ENCODE data around the gene COG1.

Gene COG1

DNA sequence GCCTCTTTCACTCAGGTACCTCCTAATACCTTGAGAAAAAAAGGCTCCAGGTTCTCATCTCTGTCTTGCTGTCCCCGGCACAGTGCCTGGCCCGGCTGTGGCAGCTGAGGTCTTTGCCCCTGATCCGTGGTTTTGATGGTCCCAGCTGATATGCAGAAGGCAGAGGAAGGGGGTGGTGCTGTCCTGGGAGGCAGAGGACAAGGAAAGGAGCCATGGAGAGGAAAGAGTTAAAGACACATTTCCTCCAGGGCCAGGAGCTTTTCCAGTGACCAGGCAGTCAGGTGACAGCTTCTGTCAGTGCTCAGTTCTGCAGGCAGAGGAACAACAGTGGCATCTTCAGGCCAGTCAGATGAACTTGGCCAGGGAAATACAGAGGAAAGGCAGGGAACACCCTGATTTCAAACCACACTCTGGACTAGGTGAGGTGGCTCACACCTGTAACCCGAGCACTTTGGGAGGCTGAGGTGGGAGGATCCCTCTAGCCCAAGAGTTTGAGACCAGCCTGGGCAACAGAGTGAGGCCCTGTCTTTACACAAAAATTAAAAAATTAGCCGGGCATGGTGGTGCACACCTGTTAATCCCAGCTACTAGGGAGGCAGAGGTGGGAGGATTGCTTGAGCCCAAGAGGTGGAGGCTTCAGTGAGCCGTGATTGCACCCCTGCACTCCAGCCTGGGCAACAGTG is 3.3 kb upstream of the COG1 start:
- H3K27me3 ChIP-seq (ENCODE audit: control insufficient read depth in 1 of 2, insufficient read depth in 2 of 2, low read length in 2 of 2), result no peaks in the 10 kb centered on the region
- H3K9me3 ChIP-seq (ENCODE audit: control insufficient read depth in 2 of 2, low read length in 2 of 2), result no peaks in the 10 kb centered on the region
- H3K4me3 ChIP-seq (ENCODE audit: low read length in 2 of 2), result no peak overlapping the region
- no peak overlapping the region for H3K9ac ChIP-seq (ENCODE audit: low read length in 2 of 2)
- H3K4me1 ChIP-seq (ENCODE audit: control insufficient read depth, insufficient read depth, low read length), result peaks cover 17% of the 10 kb centered on the region
- no peaks in the 10 kb centered on the region for H3K36me3 ChIP-seq (ENCODE audit: control insufficient read depth in 2 of 2, insufficient read depth in 2 of 2, low read length in 2 of 2)
- no peak overlapping the region for H3K27ac ChIP-seq (ENCODE audit: low read length)

DNA sequence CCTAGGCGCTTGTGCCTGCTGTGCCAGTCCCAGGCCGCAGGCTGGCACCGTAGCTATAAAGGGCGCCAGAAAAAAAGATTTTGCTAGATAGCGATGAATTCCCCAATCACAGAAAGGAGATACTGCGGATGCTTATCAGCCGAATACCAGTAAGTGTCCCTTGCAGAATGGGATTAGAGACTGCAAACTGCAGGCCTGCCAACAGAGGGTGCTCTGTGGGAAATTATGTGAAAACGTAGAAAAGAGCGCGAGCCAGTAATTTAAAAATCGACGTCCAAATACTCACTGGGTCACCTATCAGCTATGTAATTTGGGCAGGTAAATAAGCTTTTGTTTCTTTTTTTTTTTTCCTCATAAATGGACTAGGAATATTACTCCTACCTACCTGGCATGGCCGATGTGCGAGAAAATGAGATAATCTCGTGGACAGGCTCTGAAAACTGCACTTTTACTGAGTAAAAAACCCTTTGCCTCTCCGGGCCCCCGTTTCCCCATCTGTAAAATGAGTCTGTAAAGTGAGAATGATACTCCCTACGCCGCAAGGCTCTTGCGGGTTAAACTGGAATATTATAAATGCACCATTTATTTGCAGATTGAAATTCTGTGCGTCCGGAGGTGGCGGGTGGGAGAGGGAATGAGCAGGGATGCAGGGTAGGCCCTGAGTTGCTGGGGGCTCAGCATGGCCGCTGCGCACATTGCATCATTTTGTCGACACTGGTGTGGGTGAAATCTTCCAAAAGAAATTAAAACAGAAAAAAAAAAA is 1.2 kb upstream of the COG1 start:
- Histone ChIP-seq H3K27me3 (ENCODE audit: control insufficient read depth in 1 of 2, insufficient read depth in 2 of 2, low read length in 2 of 2) (no peaks in the 10 kb centered on the region), H3K27ac (ENCODE audit: low read length) (peak overlapping the region; percentile 53), H3K9ac (ENCODE audit: low read length in 2 of 2) (peak overlapping the region in 1 of 2 donors; percentile 76), H3K9me3 (ENCODE audit: control insufficient read depth in 2 of 2, low read length in 2 of 2) (no peaks in the 10 kb centered on the region), H3K4me1 (ENCODE audit: control insufficient read depth, insufficient read depth, low read length) (peaks cover 17% of the 10 kb centered on the region), H3K4me3 (ENCODE audit: low read length in 2 of 2) (peak overlapping the region; percentile 54 to 85), H3K36me3 (ENCODE audit: control insufficient read depth in 2 of 2, insufficient read depth in 2 of 2, low read length in 2 of 2) (peaks cover under 1 to 3% of the 10 kb centered on the region in 2 donors)

DNA sequence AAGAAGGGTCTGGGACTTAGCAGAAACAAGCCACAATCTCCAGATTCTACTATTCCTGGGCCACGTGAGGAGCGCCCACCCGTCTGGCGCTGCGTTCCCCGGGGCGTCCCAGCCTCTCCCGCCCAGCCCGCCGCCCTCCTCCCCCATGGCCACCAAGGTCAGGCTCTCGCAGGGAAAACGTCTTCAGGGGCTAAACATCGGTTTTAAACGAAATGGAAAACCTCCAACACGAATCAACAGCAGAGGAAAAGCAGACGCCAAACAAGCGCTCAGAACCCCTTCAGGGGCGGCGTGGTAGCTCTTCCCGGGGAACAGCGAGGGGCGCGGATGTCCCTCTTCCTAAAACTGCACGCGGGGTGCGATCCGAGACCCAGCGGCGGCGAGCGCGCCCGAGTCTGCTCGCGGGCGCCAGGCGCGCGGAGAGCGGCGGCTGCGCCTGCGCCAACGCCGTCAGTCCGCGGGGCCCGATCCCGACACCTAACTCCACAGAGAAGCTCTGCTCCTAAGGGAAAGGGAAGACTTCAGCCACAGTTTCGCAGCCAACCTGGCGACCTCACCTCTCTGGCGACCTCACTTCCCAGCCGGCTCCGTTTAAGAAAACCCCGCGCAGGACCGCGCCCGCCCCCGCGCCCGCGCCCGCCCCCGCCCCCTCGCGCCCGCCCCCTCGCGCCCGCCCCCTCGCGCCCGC is 505 bp upstream of the COG1 start:
- Histone ChIP-seq H3K27ac (ENCODE audit: low read length) (peak overlapping the region; percentile 53), H3K4me1 (ENCODE audit: control insufficient read depth, insufficient read depth, low read length) (peaks cover 19% of the 10 kb centered on the region), H3K36me3 (ENCODE audit: control insufficient read depth in 2 of 2, insufficient read depth in 2 of 2, low read length in 2 of 2) (peaks cover 7 to 10% of the 10 kb centered on the region in 2 donors), H3K9ac (ENCODE audit: low read length in 2 of 2) (peak overlapping the region; percentile 66 to 76), H3K4me3 (ENCODE audit: low read length in 2 of 2) (peak overlapping the region; percentile 54 to 85), H3K9me3 (ENCODE audit: control insufficient read depth in 2 of 2, low read length in 2 of 2) (no peaks in the 10 kb centered on the region), H3K27me3 (ENCODE audit: control insufficient read depth in 1 of 2, insufficient read depth in 2 of 2, low read length in 2 of 2) (no peaks in the 10 kb centered on the region)

DNA sequence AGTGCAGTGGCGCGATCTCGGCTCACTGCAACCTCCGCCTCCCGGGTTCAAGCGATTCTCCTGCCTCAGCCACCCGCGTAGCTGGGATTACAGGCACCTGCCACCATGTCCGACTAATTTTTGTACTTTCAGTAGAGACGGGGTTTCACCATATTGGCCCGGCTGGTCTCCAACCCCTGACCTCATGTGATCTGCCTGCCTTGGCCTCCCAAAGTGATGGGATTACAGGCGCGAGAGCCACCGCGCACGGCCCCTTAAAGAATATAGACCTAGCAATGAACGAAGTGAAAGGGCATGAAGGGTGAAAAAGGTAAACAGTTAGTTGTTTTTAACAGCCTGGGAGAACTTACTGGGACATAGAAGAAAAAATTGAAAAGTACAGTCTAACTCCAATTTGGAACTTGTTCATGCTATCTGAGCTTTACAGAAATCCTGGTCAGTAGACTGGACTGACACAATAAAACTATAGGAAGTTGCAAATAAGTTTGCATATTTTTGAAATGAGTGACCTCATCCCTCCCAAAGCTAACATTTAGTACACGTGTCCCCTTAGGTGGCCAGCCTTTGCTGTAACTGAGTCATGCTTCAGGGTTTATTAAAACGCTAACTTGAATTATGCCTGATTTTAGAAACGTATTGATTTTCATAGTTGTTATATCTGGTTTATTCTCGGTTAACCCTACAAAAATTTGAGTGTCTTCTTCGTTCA is 1.8 kb downstream of the COG1 start:
- Histone ChIP-seq H3K9ac (ENCODE audit: low read length in 2 of 2) (no peak overlapping the region), H3K27ac (ENCODE audit: low read length) (no peak overlapping the region), H3K36me3 (ENCODE audit: control insufficient read depth in 2 of 2, insufficient read depth in 2 of 2, low read length in 2 of 2) (peaks cover 29 to 31% of the 10 kb centered on the region in 2 donors), H3K4me1 (ENCODE audit: control insufficient read depth, insufficient read depth, low read length) (peaks cover 19% of the 10 kb centered on the region), H3K27me3 (ENCODE audit: control insufficient read depth in 1 of 2, insufficient read depth in 2 of 2, low read length in 2 of 2) (no peaks in the 10 kb centered on the region), H3K9me3 (ENCODE audit: control insufficient read depth in 2 of 2, low read length in 2 of 2) (no peaks in the 10 kb centered on the region), H3K4me3 (ENCODE audit: low read length in 2 of 2) (no peak overlapping the region)

DNA sequence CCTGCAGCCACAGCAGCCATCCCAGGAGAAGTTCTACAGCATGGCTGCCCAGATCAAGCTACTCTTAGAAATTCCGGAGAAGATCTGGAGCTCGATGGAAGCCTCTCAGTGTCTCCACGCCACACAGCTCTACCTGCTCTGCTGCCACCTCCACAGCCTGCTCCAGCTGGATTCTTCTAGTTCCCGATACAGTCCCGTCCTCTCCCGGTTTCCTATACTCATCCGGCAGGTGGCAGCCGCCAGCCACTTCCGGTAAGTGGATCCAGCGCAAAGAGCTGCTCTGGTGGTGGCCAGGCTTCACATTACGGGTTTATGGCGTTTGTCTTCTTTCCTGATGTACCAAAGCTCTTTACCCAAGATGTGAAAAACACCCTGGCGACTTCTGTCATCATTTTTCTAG is 3.6 kb downstream of the COG1 start:
- peaks cover 16% of the 10 kb centered on the region for H3K4me1 ChIP-seq (ENCODE audit: control insufficient read depth, insufficient read depth, low read length)
- H3K27ac ChIP-seq (ENCODE audit: low read length), result no peak overlapping the region
- no peak overlapping the region for H3K4me3 ChIP-seq (ENCODE audit: low read length in 2 of 2)
- no peaks in the 10 kb centered on the region for H3K9me3 ChIP-seq (ENCODE audit: control insufficient read depth in 2 of 2, low read length in 2 of 2)
- H3K9ac ChIP-seq (ENCODE audit: low read length in 2 of 2), result no peak overlapping the region
- peaks cover 47 to 50% of the 10 kb centered on the region in 2 donors for H3K36me3 ChIP-seq (ENCODE audit: control insufficient read depth in 2 of 2, insufficient read depth in 2 of 2, low read length in 2 of 2)
- H3K27me3 ChIP-seq (ENCODE audit: control insufficient read depth in 1 of 2, insufficient read depth in 2 of 2, low read length in 2 of 2), result no peaks in the 10 kb centered on the region

DNA sequence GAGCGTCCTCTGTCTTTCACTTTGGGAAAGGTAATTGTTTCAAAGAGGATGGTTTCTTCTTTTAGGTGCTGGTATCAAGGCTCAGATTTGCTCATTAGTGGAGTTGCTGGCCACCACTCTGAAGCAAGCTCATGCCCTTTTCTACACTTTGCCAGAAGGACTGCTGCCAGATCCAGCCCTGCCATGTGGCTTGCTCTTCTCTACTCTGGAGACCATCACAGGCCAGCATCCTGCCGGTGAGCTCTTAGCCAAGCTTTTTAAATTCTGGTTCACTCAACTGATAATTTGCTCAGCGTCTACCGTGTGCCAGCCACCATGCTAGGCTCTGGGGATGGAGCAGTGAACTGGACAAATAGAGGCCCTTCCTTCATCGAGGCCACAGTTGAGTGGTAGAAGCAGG is 4.3 kb downstream of the COG1 start:
- Histone ChIP-seq H3K9me3 (ENCODE audit: control insufficient read depth in 2 of 2, low read length in 2 of 2) (no peaks in the 10 kb centered on the region), H3K36me3 (ENCODE audit: control insufficient read depth in 2 of 2, insufficient read depth in 2 of 2, low read length in 2 of 2) (peaks cover 50 to 52% of the 10 kb centered on the region in 2 donors), H3K27ac (ENCODE audit: low read length) (no peak overlapping the region), H3K9ac (ENCODE audit: low read length in 2 of 2) (no peak overlapping the region), H3K4me1 (ENCODE audit: control insufficient read depth, insufficient read depth, low read length) (peaks cover 10% of the 10 kb centered on the region), H3K4me3 (ENCODE audit: low read length in 2 of 2) (no peak overlapping the region), H3K27me3 (ENCODE audit: control insufficient read depth in 1 of 2, insufficient read depth in 2 of 2, low read length in 2 of 2) (no peaks in the 10 kb centered on the region)

DNA sequence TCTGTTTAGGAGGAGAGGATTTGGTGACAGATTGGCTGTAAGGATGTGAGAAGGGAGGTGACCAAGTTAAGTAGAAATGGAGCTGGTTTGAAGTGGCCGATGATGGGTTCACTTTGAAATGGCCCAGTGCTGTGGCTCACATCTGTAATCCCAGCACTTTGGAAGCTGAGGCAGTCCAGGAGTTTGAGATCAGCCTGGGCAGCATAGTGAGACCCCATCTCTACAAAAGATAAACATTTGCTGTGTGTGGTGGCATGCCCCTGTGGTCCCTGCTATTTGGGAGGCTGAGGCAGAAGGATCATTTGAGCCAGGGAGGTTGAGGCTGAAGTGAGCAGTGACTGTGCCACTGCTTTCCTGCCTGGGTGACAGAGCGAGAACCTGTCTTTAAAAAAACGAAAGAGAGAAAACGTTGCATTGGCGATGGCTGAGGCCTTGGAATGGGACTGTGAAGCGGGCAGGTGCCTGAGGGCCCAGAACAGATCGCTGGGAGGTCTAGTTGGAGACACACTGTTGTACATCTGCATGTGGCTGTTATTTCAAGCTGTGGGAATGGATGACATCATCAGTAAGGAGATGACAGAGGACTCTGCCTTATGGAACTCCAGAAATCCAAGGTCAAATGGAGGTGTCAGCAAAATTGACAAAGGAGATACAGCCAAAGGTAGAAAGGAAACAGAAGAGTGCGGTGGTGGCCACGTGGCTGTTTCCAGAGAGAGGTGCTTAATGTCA is 5.5 kb downstream of the COG1 start:
- H3K27me3 ChIP-seq (ENCODE audit: control insufficient read depth in 1 of 2, insufficient read depth in 2 of 2, low read length in 2 of 2), result no peaks in the 10 kb centered on the region
- peaks cover 57 to 62% of the 10 kb centered on the region in 2 donors for H3K36me3 ChIP-seq (ENCODE audit: control insufficient read depth in 2 of 2, insufficient read depth in 2 of 2, low read length in 2 of 2)
- H3K4me1 ChIP-seq (ENCODE audit: control insufficient read depth, insufficient read depth, low read length), result peaks cover 9% of the 10 kb centered on the region
- no peak overlapping the region for H3K4me3 ChIP-seq (ENCODE audit: low read length in 2 of 2)
- no peak overlapping the region for H3K9ac ChIP-seq (ENCODE audit: low read length in 2 of 2)
- H3K9me3 ChIP-seq (ENCODE audit: control insufficient read depth in 2 of 2, low read length in 2 of 2), result no peaks in the 10 kb centered on the region
- no peak overlapping the region for H3K27ac ChIP-seq (ENCODE audit: low read length)

DNA sequence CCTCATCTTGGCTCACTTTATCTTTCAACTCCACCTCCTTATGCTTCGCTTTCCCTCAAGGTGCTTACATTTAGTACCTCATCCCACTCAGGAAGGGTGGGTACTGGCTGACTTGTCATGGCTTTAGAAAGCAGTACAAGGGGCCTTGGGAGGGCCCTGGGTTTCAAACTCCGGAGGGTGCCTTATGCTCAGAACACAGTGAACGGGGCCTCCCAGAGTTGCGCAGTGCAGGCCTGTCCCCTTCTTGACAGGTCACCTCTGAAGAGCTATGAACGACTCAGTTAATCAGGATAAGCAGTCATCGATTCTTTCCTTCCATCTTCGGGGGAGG is 6.0 kb downstream of the COG1 start:
- H3K4me1 ChIP-seq (ENCODE audit: control insufficient read depth, insufficient read depth, low read length), result peaks cover 4% of the 10 kb centered on the region
- H3K27me3 ChIP-seq (ENCODE audit: control insufficient read depth in 1 of 2, insufficient read depth in 2 of 2, low read length in 2 of 2), result no peaks in the 10 kb centered on the region
- H3K9ac ChIP-seq (ENCODE audit: low read length in 2 of 2), result no peak overlapping the region
- no peaks in the 10 kb centered on the region for H3K9me3 ChIP-seq (ENCODE audit: control insufficient read depth in 2 of 2, low read length in 2 of 2)
- H3K27ac ChIP-seq (ENCODE audit: low read length), result no peak overlapping the region
- H3K4me3 ChIP-seq (ENCODE audit: low read length in 2 of 2), result no peak overlapping the region
- H3K36me3 ChIP-seq (ENCODE audit: control insufficient read depth in 2 of 2, insufficient read depth in 2 of 2, low read length in 2 of 2), result peaks cover 62 to 66% of the 10 kb centered on the region in 2 donors

DNA sequence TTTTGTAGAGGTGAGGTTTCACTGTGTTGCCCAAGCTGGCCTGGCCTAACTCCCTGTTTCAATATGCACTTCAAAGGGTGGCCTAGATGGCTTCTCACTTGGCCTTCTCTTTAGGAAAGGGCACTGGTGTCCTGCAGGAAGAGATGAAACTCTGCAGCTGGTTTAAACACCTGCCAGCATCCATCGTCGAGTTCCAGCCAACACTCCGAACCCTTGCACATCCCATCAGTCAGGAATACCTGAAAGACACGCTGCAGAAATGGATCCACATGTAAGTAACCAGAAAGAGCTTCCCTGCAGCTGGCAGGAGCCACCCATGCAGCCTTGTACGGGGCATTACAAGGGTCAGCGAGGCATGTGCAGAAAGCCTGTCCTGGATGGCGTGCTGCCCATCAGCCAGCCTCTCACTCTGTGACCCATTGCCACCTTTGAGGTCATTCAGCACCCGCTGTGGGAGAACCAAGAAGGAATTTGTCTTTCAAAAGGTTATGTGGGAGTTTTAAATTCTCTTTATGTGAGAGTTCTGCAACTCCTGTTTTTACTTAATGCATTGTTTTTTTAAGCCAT is 7.0 kb downstream of the COG1 start:
- Histone ChIP-seq H3K9ac (ENCODE audit: low read length in 2 of 2) (no peak overlapping the region), H3K4me3 (ENCODE audit: low read length in 2 of 2) (no peak overlapping the region), H3K27me3 (ENCODE audit: control insufficient read depth in 1 of 2, insufficient read depth in 2 of 2, low read length in 2 of 2) (no peaks in the 10 kb centered on the region), H3K9me3 (ENCODE audit: control insufficient read depth in 2 of 2, low read length in 2 of 2) (no peaks in the 10 kb centered on the region), H3K36me3 (ENCODE audit: control insufficient read depth in 2 of 2, insufficient read depth in 2 of 2, low read length in 2 of 2) (peaks cover 66 to 70% of the 10 kb centered on the region in 2 donors), H3K4me1 (ENCODE audit: control insufficient read depth, insufficient read depth, low read length) (peaks cover 2% of the 10 kb centered on the region), H3K27ac (ENCODE audit: low read length) (no peak overlapping the region)

DNA sequence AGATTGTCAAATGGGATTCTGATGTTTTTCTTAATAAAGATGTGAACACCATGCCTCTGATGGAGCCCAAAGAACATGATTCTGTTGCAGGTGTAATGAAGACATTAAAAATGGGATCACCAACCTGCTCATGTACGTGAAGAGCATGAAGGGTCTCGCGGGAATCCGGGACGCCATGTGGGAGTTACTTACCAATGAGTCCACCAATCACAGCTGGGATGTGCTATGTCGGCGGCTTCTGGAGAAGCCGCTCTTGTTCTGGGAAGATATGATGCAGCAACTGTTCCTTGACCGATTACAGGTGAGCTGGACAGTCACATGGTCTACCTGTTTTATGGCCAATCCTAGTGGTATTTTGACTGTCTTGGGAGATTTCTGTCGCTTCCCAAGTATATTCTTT is 7.6 kb downstream of the COG1 start:
- Histone ChIP-seq H3K9me3 (ENCODE audit: control insufficient read depth in 2 of 2, low read length in 2 of 2) (no peaks in the 10 kb centered on the region), H3K36me3 (ENCODE audit: control insufficient read depth in 2 of 2, insufficient read depth in 2 of 2, low read length in 2 of 2) (peaks cover 71 to 73% of the 10 kb centered on the region in 2 donors), H3K27ac (ENCODE audit: low read length) (no peak overlapping the region), H3K9ac (ENCODE audit: low read length in 2 of 2) (no peak overlapping the region), H3K4me3 (ENCODE audit: low read length in 2 of 2) (no peak overlapping the region), H3K4me1 (ENCODE audit: control insufficient read depth, insufficient read depth, low read length) (peaks cover 2% of the 10 kb centered on the region), H3K27me3 (ENCODE audit: control insufficient read depth in 1 of 2, insufficient read depth in 2 of 2, low read length in 2 of 2) (no peaks in the 10 kb centered on the region)
